HEK293T (cell line): ENCODE measurements around the gene AKT1.

Experiments
- CTCF ChIA-PET: fragments of 350-600 bp; formaldehyde crosslinking; extraction: SDS; loops from one replicate; lab custom pipeline; 2021; ENCODE audit warnings: antibody characterized with exemption, inconsistent platforms; lab: Yijun Ruan, JAX
- POLR2A ChIA-PET: fragments of 350-600 bp; formaldehyde crosslinking; extraction: SDS; loops from one replicate; lab custom pipeline; 2020; ENCODE audit warnings: antibody characterized with exemption, inconsistent platforms; lab: Yijun Ruan, JAX
- DNase-seq: peaks from one replicate; pipeline ENCODE4 v3.0.0; 2012; ENCODE audit warnings: mixed read lengths; ENCODE audit errors: extremely low spot score
- ARNT ChIP-seq: fragments of 450-650 bp; IDR thresholded peaks from 2 replicates; pipeline ENCODE4 v1.6.1; 2017; ENCODE audit warnings: mild to moderate bottlenecking
- BHLHE40 ChIP-seq: fragments of 450-650 bp; IDR thresholded peaks from 2 replicates; pipeline ENCODE4 v1.6.1; 2016; ENCODE audit warnings: mild to moderate bottlenecking, moderate library complexity, borderline replicate concordance
- CTBP1 ChIP-seq: fragments of 450-650 bp; IDR thresholded peaks from 2 replicates; pipeline ENCODE4 v1.6.1; 2016; ENCODE audit warnings: borderline replicate concordance
- ELF4 ChIP-seq: fragments of 450-650 bp; IDR thresholded peaks from 2 replicates; pipeline ENCODE4 v1.6.1; 2017; ENCODE audit warnings: antibody characterized with exemption
- FOXA1 ChIP-seq: fragments of 450-650 bp; IDR thresholded peaks from 2 replicates; pipeline ENCODE4 v1.6.1; 2016; ENCODE audit warnings: mild to moderate bottlenecking
- FOXK2 ChIP-seq: fragments of 450-650 bp; IDR thresholded peaks from 2 replicates; pipeline ENCODE4 v1.6.1; 2016; ENCODE audit warnings: mild to moderate bottlenecking
- FOXM1 ChIP-seq: fragments of 450-650 bp; IDR thresholded peaks from 2 replicates; pipeline ENCODE4 v1.6.1; 2017; ENCODE audit warnings: mild to moderate bottlenecking, borderline replicate concordance
- HDGF ChIP-seq: fragments of 450-650 bp; IDR thresholded peaks from 2 replicates; pipeline ENCODE4 v1.6.1; 2017; ENCODE audit warnings: antibody characterized with exemption, borderline replicate concordance
- L3MBTL2 ChIP-seq: fragments of 450-650 bp; conservative IDR thresholded peaks from 2 replicates; pipeline ENCODE4 v1.6.1; 2016; ENCODE audit warnings: mild to moderate bottlenecking
- LEF1 ChIP-seq: fragments of 450-650 bp; IDR thresholded peaks from 2 replicates; pipeline ENCODE4 v1.6.1; 2017; ENCODE audit warnings: mild to moderate bottlenecking, borderline replicate concordance
- NFRKB ChIP-seq: fragments of 450-650 bp; IDR thresholded peaks from 2 replicates; pipeline ENCODE4 v1.6.1; 2016; ENCODE audit warnings: mild to moderate bottlenecking, moderate library complexity
- PKNOX1 ChIP-seq: fragments of 450-650 bp; IDR thresholded peaks from 2 replicates; pipeline ENCODE4 v1.6.1; 2016
- SP1 ChIP-seq: fragments of 450-650 bp; IDR thresholded peaks from 2 replicates; pipeline ENCODE4 v1.6.1; 2017
- SUZ12 ChIP-seq: fragments of 450-650 bp; IDR thresholded peaks from 2 replicates; pipeline ENCODE4 v1.6.1; 2016; ENCODE audit warnings: mild to moderate bottlenecking
- TARDBP ChIP-seq: fragments of 450-650 bp; IDR thresholded peaks from 2 replicates; pipeline ENCODE4 v1.6.1; 2016
- ZNF384 ChIP-seq: fragments of 450-650 bp; IDR thresholded peaks from 2 replicates; pipeline ENCODE4 v1.6.1; 2016

AKT1 gene

GRCh38 chr14:104804481-104805325 lies 9.2 kb upstream of the AKT1 start:
- TF ChIP-seq ARNT (no peak), SUZ12 (no peak), NFRKB (no peak), ELF4 (no peak), FOXA1 (no peak), SP1 (no peak), ZNF384 (no peak), PKNOX1 (no peak), CTBP1 (no peak), HDGF (no peak), FOXM1 (no peak)
- ChIA-PET POLR2A (no interaction called here), CTCF (no interaction called here)
- no peak for DNase-seq

DNA sequence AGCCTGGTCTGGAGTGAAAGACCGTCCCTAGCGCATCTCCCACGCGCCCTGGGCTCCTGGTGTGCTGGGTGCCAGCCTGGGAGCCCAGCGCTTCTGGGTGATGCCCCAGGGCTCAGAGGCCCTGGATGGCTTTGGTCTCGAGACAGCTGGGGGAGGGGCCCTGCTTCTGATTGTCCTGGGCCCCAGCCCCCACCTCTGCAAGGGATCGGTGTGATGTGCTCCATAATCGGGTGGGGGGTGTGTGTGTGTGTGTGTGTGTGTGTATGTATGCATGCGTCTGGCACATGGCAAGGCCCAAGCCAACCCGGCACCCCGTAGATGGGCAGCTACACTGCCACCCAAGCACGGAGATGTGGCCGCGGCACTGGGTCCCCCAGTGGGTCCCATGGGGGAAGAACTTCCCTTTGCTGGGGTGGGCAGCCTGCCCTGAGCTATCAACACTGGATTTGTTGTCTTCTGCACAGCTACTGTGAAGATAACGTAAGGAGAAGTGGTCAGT lies 8.4 kb upstream of the AKT1 start:
- TF ChIP-seq HDGF, result no peak
- no peak for TF ChIP-seq SUZ12
- TF ChIP-seq FOXK2, result no peak
- TF ChIP-seq ELF4, result no peak
- no peak for TF ChIP-seq FOXA1
- TF ChIP-seq NFRKB, result no peak
- no peak for TF ChIP-seq ARNT
- TF ChIP-seq BHLHE40, result no peak
- no peak for TF ChIP-seq PKNOX1
- no peak for TF ChIP-seq CTBP1
- TF ChIP-seq SP1, result no peak
- TF ChIP-seq ZNF384, result no peak
- CTCF ChIA-PET, result no interaction called here
- POLR2A ChIA-PET, result no interaction called here
- DNase-seq, result no peak

DNA sequence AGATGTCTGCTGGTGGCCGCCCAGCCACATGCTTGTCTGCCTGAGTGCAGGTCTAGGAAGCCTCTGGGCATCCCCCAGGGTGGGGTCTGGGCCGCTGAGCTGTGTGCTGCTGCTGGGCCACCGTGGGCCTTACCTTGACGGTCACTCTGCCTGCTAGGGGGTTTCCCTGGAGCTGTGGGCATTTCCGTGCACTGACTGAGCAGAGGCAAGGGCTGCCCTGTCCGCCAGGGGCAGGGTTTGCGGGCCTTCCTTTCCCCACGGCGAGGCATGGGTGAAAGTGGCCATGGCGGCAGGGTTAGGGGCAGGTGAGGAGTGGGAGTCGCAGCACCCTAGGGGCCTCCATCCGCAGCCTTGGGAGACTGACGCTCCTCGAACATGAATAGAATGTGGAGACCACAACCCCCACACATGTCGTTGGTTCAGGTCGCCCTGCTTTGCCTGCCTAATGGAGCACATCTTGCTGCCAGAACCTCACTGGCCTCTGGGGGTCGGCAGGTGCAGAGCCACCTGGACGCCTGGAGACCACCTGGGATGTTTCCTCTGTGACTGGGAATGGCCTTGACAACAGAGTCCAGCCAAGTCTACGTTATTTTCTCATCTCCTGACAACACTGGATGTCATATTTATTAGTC lies 7.8 kb upstream of the AKT1 start:
- TF ChIP-seq SP1, result no peak
- TF ChIP-seq ZNF384, result no peak
- TF ChIP-seq LEF1, result no peak
- TF ChIP-seq FOXA1, result no peak
- no peak for TF ChIP-seq ARNT
- no peak for TF ChIP-seq BHLHE40
- TF ChIP-seq TARDBP, result no peak
- TF ChIP-seq CTBP1, result no peak
- no peak for TF ChIP-seq NFRKB
- no peak for TF ChIP-seq SUZ12
- no peak for TF ChIP-seq ELF4
- TF ChIP-seq L3MBTL2, result no peak
- TF ChIP-seq FOXM1, result no peak
- no peak for TF ChIP-seq HDGF
- TF ChIP-seq PKNOX1, result no peak
- no peak for TF ChIP-seq FOXK2
- CTCF ChIA-PET, result no interaction called here
- POLR2A ChIA-PET, result no interaction called here
- no peak for DNase-seq

GRCh38 chr14:104802394-104803184 lies 7.0 kb upstream of the AKT1 start:
- ChIA-PET CTCF (no interaction called here), POLR2A (no interaction called here)
- DNase-seq, result no peak
- TF ChIP-seq HDGF, result no peak
- no peak for TF ChIP-seq PKNOX1
- TF ChIP-seq BHLHE40, result no peak
- no peak for TF ChIP-seq FOXM1
- no peak for TF ChIP-seq SUZ12
- no peak for TF ChIP-seq CTBP1
- no peak for TF ChIP-seq SP1
- no peak for TF ChIP-seq LEF1
- TF ChIP-seq ARNT, result no peak
- no peak for TF ChIP-seq TARDBP
- TF ChIP-seq ELF4, result no peak
- no peak for TF ChIP-seq L3MBTL2
